GM12892 (cell line): ENCODE data around the gene TNFAIP2.

Source experiments
- POLR2A ChIP-seq: IDR thresholded peaks from 2 replicates; pipeline ENCODE4 v1.6.1; 2011; ENCODE audit warnings: low read depth, low read length, control low read depth
- POLR2AphosphoS5 ChIP-seq: IDR thresholded peaks from 2 replicates; pipeline ENCODE4 v1.6.1; 2011; ENCODE audit warnings: low read depth, low read length, control low read depth
- TAF1 ChIP-seq: IDR thresholded peaks from 2 replicates; pipeline ENCODE4 v1.6.1; 2011; ENCODE audit warnings: low read depth, mild to moderate bottlenecking, control low read depth, low read length, borderline replicate concordance

- TF ChIP-seq POLR2A (no peak), POLR2AphosphoS5 (no peak), TAF1 (no peak)
Observed at GRCh38 chr14:103164779-103165178, 41.5 kb downstream of the TNFAIP2 start.
